Right lobe of liver (tissue), 6 donors: ENCODE data around the gene CPM. TPM values are rescaled to one million over a fixed set of nuclear protein-coding genes. Genes with fewer than 3 reads are reported as not detected.
A peak's percentile ranks its signal among the peaks of the same experiment; 100 is the strongest.

Experiments
- ATAC-seq, 4 donors: fragments of 200-7000 bp; cut with Tn5 transposase; one replicate each; pipeline ENCODE4 v1.9.1; 2020; ENCODE audit warnings: mild to moderate bottlenecking in 4 of 4, moderate library complexity in 4 of 4
- DNase-seq, 3 donors: peaks; one replicate each; pipeline ENCODE4 v3.0.0-alpha.2; 2020
- H3K27ac ChIP-seq, 3 donors: fragments of 200-600 bp; one replicate each; pipeline ENCODE4 v1.8.0; 2022
- H3K27me3 ChIP-seq, 2 donors: fragments of 200-600 bp; one replicate each; pipeline ENCODE4 v1.8.0; 2022
- H3K36me3 ChIP-seq, 4 donors: fragments of 200-600 bp; sonication (generic) in 1 of 4; one replicate each; pipeline versions ENCODE4 v1.5.1 to v1.8.0; 2017 to 2022; ENCODE audit warnings: control low read depth in 1 of 4
- H3K4me1 ChIP-seq, 4 donors: fragments of 200-600 bp; sonication (generic) in 1 of 4; one replicate each; pipeline versions ENCODE4 v1.5.1 to v1.8.0; 2017 to 2022; ENCODE audit warnings: control low read depth in 1 of 4
- H3K4me3 ChIP-seq, 3 donors: fragments of 200-600 bp; one replicate each; pipeline ENCODE4 v1.8.0; 2022
- H3K9me3 ChIP-seq, 4 donors: fragments of 200-600 bp; sonication (generic) in 1 of 4; one replicate each; pipeline versions ENCODE4 v1.5.1 to v1.8.0; 2017 to 2022; ENCODE audit warnings: control low read depth in 1 of 4
- CTCF ChIP-seq, 4 donors: fragments of 200-600 bp in 3 of 4; fragments of 450-650 bp in 1 of 4; IDR thresholded peaks; one replicate each; pipeline versions ENCODE4 v1.5.1 to v1.8.0; 2016 to 2022; ENCODE audit warnings: antibody characterized with exemption in 4 of 4, mild to moderate bottlenecking in 2 of 4
- POLR2A ChIP-seq: fragments of 450-650 bp; IDR thresholded peaks from one replicate; pipeline ENCODE4 v1.6.1; 2017; ENCODE audit warnings: antibody characterized with exemption, mild to moderate bottlenecking
- WGBS: methylation state at CpG from one replicate; pipeline ENCODE4 v1.1.6; 2018; ENCODE audit warnings: low coverage, low lambda C conversion rate; ENCODE audit not compliant: insufficient coverage; ENCODE audit errors: missing lambda C conversion rate; 5-methylcytosine and 5-hydroxymethylcytosine counted together
- intact Hi-C, 2 donors: fragments of 100-400 bp; cut with DNase I; formaldehyde crosslinking; loops; one replicate each; pipeline versions ENCODE4 v1.11.2 to v1.14.1; 2022
- total RNA-seq, 6 experiments: library from RNA; depleted of rRNA in 2 of 6; stranded (reverse); fragments of >200 nt in 2 of 6; fragmentation: NEBNext Ultra II Directional in 3 of 6; extraction: Animal tissue kit (Norgen Biotek cat#: 25700) in 3 of 6; gene quantifications; one replicate each; pipeline versions ENCODE4 v1.1.0 to v1.2.4, GENCODE V29; 2016 to 2023
- donor health status: DM: no; HTN: yes; CAD: no.
- donor health status: DM: no; HTN: no; CAD: no.
- donor health status: DM: no; HTN: no; CAD: no.
- donor health status: DM: no; HTN: yes; CAD: no.
- donor health status: DM: no; HTN: yes; CAD: no.

CPM gene
- total RNA-seq, 6 experiments from 2014 or later, result 34.6 to 91.6 (median 50.0) TPM

DNA sequence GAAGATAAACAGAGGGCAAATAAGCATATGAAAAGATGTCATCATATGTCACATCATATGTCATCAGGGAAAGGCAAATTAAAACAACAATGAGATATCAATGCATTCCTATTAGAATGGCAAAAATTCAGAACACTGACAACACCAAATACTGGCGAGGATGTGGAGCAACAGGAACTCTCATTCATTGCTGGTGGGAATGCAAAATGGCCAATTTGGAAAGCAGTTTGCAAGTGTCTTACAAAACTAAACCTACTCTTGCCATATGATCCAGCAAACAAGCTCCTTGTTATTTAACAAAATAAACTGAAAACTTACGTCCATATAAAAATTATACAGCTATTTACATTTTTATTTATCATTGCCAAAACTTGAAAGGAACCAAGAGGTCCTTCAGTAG lies 32.7 kb downstream of the CPM start:
- intact Hi-C loops, result no loop called here

GRCh38 chr12:68899251-68899771 lies 33.7 kb downstream of the CPM start:
- no peaks in the 10 kb centered on the region for H3K9me3 ChIP-seq
- ATAC-seq, result peak; percentile 77 to 92 (median 88)
- H3K4me3 ChIP-seq, result no peak overlapping the region
- H3K36me3 ChIP-seq, result no peaks in the 10 kb centered on the region
- intact Hi-C loops, result no loop called here
- H3K4me1 ChIP-seq, result peaks cover 0 to 44% (median 18%) of the 10 kb centered on the region in 4 donors
- H3K27me3 ChIP-seq, result no peaks in the 10 kb centered on the region
- peak overlapping the region; percentile 23 to 70 (median 62) for H3K27ac ChIP-seq
- DNase-seq, result peak; percentile 71 to 84 (median 73)
- WGBS, result 17% methylated on average over 4 of the region's 4 CpGs
- TF ChIP-seq POLR2A, result no peak
- TF ChIP-seq CTCF (IDR thresholded peaks at IDR 0.05), result peak; percentile 63 to 81 (median 72)

More for the DNA sequence above, 32.7 kb downstream of the CPM start:
- no peak for ATAC-seq
- Histone ChIP-seq H3K36me3 (no peaks in the 10 kb centered on the region), H3K27me3 (no peaks in the 10 kb centered on the region), H3K27ac (peak overlapping the region in 2 of 3 donors; percentile 62 to 70), H3K9me3 (no peaks in the 10 kb centered on the region), H3K4me1 (peaks cover 0 to 44% (median 18%) of the 10 kb centered on the region in 4 donors), H3K4me3 (no peak overlapping the region)
- 43% methylated on average over 2 of the region's 2 CpGs for WGBS
- no peak for TF ChIP-seq POLR2A
- TF ChIP-seq CTCF (IDR thresholded peaks at IDR 0.05), result no peak
- DNase-seq, result no peak

DNA sequence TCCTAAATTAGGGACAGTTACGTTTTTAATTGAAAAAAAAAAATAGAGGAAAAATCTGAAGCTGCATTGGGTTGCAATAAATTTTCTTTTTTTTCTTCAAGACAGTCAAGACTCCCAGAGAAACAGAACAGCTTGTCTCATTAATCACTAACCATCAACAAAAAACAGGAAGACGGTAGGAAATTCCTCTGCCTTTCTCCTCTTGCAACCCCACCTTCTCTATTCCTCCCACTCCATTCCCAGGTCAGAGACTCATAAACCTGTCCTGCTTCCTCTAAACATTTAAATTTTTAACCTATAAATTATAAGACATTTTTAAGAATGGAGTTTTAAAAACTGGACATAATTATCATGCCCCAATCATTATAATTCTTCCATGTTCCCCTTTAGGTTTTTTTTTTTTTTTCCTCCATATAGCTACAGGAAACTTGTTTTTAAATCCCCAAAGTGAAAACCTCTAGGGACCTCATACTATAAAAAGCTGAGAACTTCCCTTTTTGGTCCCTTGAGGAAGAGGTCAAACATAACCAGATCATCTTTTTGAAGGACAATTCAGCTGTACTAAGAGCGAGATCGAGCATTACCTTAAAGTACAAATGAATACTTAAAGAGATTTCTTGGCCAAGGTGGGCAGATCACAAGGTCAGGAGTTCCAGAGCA lies 36.0 kb downstream of the CPM start:
- Histone ChIP-seq H3K27me3 (no peaks in the 10 kb centered on the region), H3K4me3 (no peak overlapping the region), H3K27ac (peak overlapping the region; percentile 23 to 70 (median 62)), H3K9me3 (no peaks in the 10 kb centered on the region), H3K36me3 (no peaks in the 10 kb centered on the region), H3K4me1 (peaks cover 0 to 40% (median 18%) of the 10 kb centered on the region in 4 donors)
- DNase-seq (no peak), ATAC-seq (no peak)
- intact Hi-C loops, result no loop called here
- 64% methylated on average over 4 of the region's 4 CpGs for WGBS
- TF ChIP-seq CTCF (IDR thresholded peaks at IDR 0.05) (no peak), POLR2A (no peak)

DNA sequence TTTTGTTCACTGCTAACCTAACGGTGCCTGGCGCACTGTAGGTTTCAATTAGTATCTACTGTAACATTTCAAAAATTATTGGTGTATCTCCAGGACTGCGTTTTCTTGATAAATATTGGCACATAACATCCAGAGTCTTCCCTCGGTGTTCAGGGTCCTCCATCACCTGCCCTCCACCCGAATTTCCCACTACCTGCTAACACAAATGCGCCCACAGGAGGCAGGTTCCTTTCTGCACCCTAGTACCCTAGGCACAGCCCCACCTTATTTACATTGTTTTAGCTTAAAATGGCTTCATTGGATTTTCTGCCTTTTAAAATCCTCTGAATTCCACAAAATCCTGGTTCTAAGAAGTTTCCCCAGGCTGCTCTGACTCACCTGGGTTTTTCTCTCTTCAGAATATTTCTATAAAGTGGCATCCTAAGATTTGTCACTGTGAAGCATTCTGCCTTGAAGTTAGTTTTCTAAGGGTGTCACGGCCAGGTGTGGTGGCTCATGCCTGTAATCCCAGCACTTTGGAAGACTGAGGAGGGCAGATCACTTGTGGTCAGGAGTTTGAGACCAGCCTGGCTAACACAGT lies 38.6 kb downstream of the CPM start:
- no peaks in the 10 kb centered on the region for H3K9me3 ChIP-seq
- no peak for ATAC-seq
- no peak overlapping the region for H3K27ac ChIP-seq
- H3K4me3 ChIP-seq, result no peak overlapping the region
- TF ChIP-seq CTCF (IDR thresholded peaks at IDR 0.05), result no peak
- TF ChIP-seq POLR2A, result no peak
- 96% methylated on average over 7 of the region's 7 CpGs for WGBS
- DNase-seq, result no peak
- H3K36me3 ChIP-seq, result no peaks in the 10 kb centered on the region
- H3K27me3 ChIP-seq, result no peaks in the 10 kb centered on the region
- H3K4me1 ChIP-seq, result peaks cover 0 to 36% (median 17%) of the 10 kb centered on the region in 4 donors
- intact Hi-C loops, result loop anchor here in 1 of 2 donors (5.0 kb wide), 1 partner anchor 178 kb away; no protein-coding TSS in a partner anchor
